HG02840 (cell line): ENCODE results near the gene MOSPD2.

Source experiments
- ATAC-seq: cut with Tn5 transposase; IDR thresholded peaks from one replicate; pipeline ENCODE4 v1.9.1; 2021; ENCODE audit warnings: mild to moderate bottlenecking, moderate library complexity, moderate number of reproducible peaks; ENCODE audit not compliant: unreplicated experiment, low FRiP score

MOSPD2 gene

DNA sequence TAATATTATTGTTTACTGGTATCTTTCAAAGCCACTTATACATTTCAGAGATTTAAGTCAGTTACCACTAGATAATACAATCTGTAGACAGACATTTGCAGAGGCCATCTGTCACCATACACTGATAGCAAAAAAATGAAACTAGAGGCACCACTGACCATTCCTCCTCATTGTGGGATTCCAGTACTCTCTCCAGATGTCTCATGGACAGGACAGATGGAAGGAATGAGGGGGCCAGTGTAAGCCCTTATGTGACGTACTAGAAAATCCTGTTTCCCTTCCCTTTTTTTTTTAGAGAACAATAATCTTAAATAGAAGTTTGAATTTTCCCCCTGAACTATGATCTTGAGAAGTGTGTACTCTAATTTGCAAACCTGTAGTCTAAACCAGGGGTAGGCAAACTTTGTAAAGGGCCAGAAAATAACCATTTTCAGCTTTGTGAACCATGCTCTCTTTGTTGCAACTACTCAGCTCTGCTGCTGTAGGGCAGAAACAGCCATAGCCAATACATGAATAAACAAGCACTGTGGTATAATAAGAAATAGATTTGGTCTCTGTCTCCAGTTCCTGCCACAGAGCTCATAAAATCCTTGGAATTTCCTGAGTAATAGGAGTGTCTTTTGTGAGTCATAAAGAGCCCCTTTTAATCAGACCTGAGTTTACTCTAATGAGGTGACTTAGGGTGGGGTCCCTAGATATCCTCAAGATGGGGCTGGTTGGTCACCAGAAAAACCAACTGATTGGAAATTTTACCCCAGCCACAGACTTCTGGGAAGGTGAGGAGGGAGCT, 90.4 kb downstream of the MOSPD2 start:
- ATAC-seq: no peak

DNA sequence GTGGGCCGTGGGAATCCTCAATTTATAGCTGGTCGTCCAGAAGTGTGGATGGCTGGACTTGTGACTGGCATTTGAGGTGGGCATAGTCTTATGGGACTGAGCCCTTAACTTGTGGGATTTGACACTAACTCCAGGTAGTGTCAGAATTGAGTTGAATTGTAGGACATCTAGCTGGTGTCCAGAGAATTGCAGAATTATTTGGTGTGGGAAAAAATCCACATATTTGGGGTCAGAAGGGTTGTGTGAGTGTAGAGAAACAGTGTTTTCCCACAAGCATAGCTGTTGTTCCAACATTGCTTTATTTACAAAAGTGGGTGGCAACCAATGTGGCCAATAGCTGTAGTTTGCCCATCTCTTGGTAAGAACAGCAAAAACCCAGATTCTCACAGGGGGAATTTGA, 91.3 kb downstream of the MOSPD2 start:
- no peak for ATAC-seq
